Measurements from ENCODE around the gene TSTD2.

Gene TSTD2

GRCh38 chr9:97666907-97667686, 33.9 kb upstream of the TSTD2 start:
- ATAC-seq, result no peak
- no peak for TF ChIP-seq CSRNP3 (CRISPR knock-in tag; IDR thresholded peaks at IDR 0.05)
- no peak for TF ChIP-seq ZFP3 (CRISPR knock-in tag; IDR thresholded peaks at IDR 0.05)
- TF ChIP-seq ISL1 (CRISPR knock-in tag; IDR thresholded peaks at IDR 0.05), result no peak
- TF ChIP-seq PPARA (CRISPR knock-in tag; IDR thresholded peaks at IDR 0.05; ENCODE audit: borderline replicate concordance), result no peak
- TF ChIP-seq TCF4 (CRISPR knock-in tag; IDR thresholded peaks at IDR 0.05; ENCODE audit: borderline replicate concordance), result no peak
- TF ChIP-seq BACH2 (CRISPR knock-in tag; IDR thresholded peaks at IDR 0.05; ENCODE audit: borderline replicate concordance), result no peak
- no peak for TF ChIP-seq ZFP30 (CRISPR knock-in tag; IDR thresholded peaks at IDR 0.05)
- TF ChIP-seq PATZ1 (CRISPR knock-in tag; IDR thresholded peaks at IDR 0.05; ENCODE audit: borderline replicate concordance), result no peak
- TF ChIP-seq, protein P1, sequence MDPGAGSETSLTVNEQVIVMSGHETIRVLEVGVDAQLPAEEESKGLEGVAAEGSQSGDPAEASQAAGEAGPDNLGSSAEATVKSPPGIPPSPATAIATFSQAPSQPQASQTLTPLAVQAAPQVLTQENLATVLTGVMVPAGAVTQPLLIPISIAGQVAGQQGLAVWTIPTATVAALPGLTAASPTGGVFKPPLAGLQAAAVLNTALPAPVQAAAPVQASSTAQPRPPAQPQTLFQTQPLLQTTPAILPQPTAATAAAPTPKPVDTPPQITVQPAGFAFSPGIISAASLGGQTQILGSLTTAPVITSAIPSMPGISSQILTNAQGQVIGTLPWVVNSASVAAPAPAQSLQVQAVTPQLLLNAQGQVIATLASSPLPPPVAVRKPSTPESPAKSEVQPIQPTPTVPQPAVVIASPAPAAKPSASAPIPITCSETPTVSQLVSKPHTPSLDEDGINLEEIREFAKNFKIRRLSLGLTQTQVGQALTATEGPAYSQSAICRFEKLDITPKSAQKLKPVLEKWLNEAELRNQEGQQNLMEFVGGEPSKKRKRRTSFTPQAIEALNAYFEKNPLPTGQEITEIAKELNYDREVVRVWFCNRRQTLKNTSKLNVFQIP (CRISPR knock-in tag; IDR thresholded peaks at IDR 0.05; ENCODE audit: borderline replicate concordance, low read depth), result no peak
- no peak for TF ChIP-seq ESRRG (CRISPR knock-in tag; IDR thresholded peaks at IDR 0.05)
- TF ChIP-seq ZNF565 (CRISPR knock-in tag; conservative IDR thresholded peaks at IDR 0.05; ENCODE audit: low read depth), result no peak
- TF ChIP-seq GLIS3 (CRISPR knock-in tag; IDR thresholded peaks at IDR 0.05), result no peak
- no peak for TF ChIP-seq ZC3H10 (CRISPR knock-in tag; IDR thresholded peaks at IDR 0.05)

- TF ChIP-seq, protein P2, sequence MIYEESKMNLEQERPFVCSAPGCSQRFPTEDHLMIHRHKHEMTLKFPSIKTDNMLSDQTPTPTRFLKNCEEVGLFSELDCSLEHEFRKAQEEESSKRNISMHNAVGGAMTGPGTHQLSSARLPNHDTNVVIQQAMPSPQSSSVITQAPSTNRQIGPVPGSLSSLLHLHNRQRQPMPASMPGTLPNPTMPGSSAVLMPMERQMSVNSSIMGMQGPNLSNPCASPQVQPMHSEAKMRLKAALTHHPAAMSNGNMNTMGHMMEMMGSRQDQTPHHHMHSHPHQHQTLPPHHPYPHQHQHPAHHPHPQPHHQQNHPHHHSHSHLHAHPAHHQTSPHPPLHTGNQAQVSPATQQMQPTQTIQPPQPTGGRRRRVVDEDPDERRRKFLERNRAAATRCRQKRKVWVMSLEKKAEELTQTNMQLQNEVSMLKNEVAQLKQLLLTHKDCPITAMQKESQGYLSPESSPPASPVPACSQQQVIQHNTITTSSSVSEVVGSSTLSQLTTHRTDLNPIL (CRISPR knock-in tag; IDR thresholded peaks at IDR 0.05; ENCODE audit: low read depth), result no peak
- TF ChIP-seq PPARA (CRISPR knock-in tag; IDR thresholded peaks at IDR 0.05; ENCODE audit: borderline replicate concordance), result no peak
- TF ChIP-seq ZNF8 (CRISPR knock-in tag; IDR thresholded peaks at IDR 0.05), result no peak
- no peak for TF ChIP-seq TSHZ2 (CRISPR knock-in tag; IDR thresholded peaks at IDR 0.05)
- TF ChIP-seq CSDC2 (CRISPR knock-in tag; IDR thresholded peaks at IDR 0.05), result no peak
- no peak for TF ChIP-seq CSRNP3 (CRISPR knock-in tag; IDR thresholded peaks at IDR 0.05)
- TF ChIP-seq ZNF70 (CRISPR knock-in tag; IDR thresholded peaks at IDR 0.05), result no peak
- TF ChIP-seq GLIS3 (CRISPR knock-in tag; IDR thresholded peaks at IDR 0.05), result no peak
- no peak for TF ChIP-seq TOX (CRISPR knock-in tag; IDR thresholded peaks at IDR 0.05; ENCODE audit: borderline replicate concordance)
- TF ChIP-seq, protein P1 (CRISPR knock-in tag; IDR thresholded peaks at IDR 0.05; ENCODE audit: borderline replicate concordance, low read depth), result no peak
- no peak for TF ChIP-seq PATZ1 (CRISPR knock-in tag; IDR thresholded peaks at IDR 0.05; ENCODE audit: borderline replicate concordance)
- no peak for TF ChIP-seq ZFP30 (CRISPR knock-in tag; IDR thresholded peaks at IDR 0.05)
- TF ChIP-seq SNAI2 (CRISPR knock-in tag; IDR thresholded peaks at IDR 0.05), result no peak
- no peak for TF ChIP-seq BACH2 (CRISPR knock-in tag; IDR thresholded peaks at IDR 0.05; ENCODE audit: borderline replicate concordance)
- TF ChIP-seq TCF4 (CRISPR knock-in tag; IDR thresholded peaks at IDR 0.05; ENCODE audit: borderline replicate concordance), result no peak
- no peak for TF ChIP-seq ARNTL (CRISPR knock-in tag; IDR thresholded peaks at IDR 0.05; ENCODE audit: borderline replicate concordance, low read depth)
- no peak for TF ChIP-seq RARB (CRISPR knock-in tag; IDR thresholded peaks at IDR 0.05)
- no peak for TF ChIP-seq OSR1 (CRISPR knock-in tag; IDR thresholded peaks at IDR 0.05)
- TF ChIP-seq ZFP3 (CRISPR knock-in tag; IDR thresholded peaks at IDR 0.05), result no peak
- no peak for ATAC-seq
Measured at GRCh38 chr9:97665742-97666141, 32.6 kb upstream of the TSTD2 start.
